ENCODE results near the gene UBA6. TPM values are rescaled to one million over a fixed set of nuclear protein-coding genes. Genes with fewer than 3 reads are reported as not detected.

Gene UBA6
- total RNA-seq, 1 donor from 2014 or later, result 85.1 TPM

- Mint-ChIP-seq H3K4me1 (ENCODE audit: low read depth) (no peaks in the 10 kb centered on the region), H3K4me3 (ENCODE audit: low read depth) (no peak overlapping the region), H3K36me3 (ENCODE audit: insufficient read depth) (peaks cover 23% of the 10 kb centered on the region), H3K9me3 (ENCODE audit: low read depth) (peaks cover 11% of the 10 kb centered on the region), H3K27me3 (no peaks in the 10 kb centered on the region), H3K27ac (no peak overlapping the region)
- DNase-seq (ENCODE audit: low spot score, unreplicated experiment), result no peak
- no peak for TF ChIP-seq CTCF (IDR thresholded peaks at IDR 0.05; ENCODE audit: unreplicated experiment)
Observed at GRCh38 chr4:67725132-67725531, 24.2 kb upstream of the UBA6 start.

GRCh38 chr4:67723949-67724348, 23.0 kb upstream of the UBA6 start:
- DNase-seq (ENCODE audit: low spot score, unreplicated experiment), result no peak
- H3K27ac Mint-ChIP-seq, result no peak overlapping the region
- no peak for TF ChIP-seq CTCF (IDR thresholded peaks at IDR 0.05; ENCODE audit: unreplicated experiment)

DNA sequence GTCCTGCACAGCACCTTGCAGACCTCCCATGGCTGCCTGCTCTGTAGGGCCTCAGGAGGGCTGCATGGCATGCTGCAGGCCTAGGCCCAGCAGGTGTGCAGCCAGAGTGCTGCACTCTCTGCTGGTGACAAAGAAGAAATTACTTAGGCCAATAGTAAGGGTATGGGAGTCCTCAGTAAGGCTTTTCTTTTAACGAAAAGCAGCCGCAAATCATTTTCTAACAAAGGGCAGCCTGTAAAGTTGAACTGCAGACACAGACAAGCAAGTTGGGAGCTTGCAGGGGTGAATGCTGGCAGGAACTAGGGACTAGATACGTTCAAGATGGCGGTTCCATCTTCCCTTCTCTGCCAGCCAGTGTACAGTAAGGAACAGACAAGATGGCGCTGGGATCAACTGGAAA, 22.4 kb upstream of the UBA6 start:
- H3K36me3 Mint-ChIP-seq (ENCODE audit: insufficient read depth), result peaks cover 18% of the 10 kb centered on the region
- no peaks in the 10 kb centered on the region for H3K4me1 Mint-ChIP-seq (ENCODE audit: low read depth)
- no peak overlapping the region for H3K4me3 Mint-ChIP-seq (ENCODE audit: low read depth)
- H3K27me3 Mint-ChIP-seq, result no peaks in the 10 kb centered on the region
- TF ChIP-seq CTCF (IDR thresholded peaks at IDR 0.05; ENCODE audit: unreplicated experiment), result no peak
- H3K27ac Mint-ChIP-seq, result no peak overlapping the region
- DNase-seq (ENCODE audit: low spot score, unreplicated experiment), result no peak
- peaks cover 11% of the 10 kb centered on the region for H3K9me3 Mint-ChIP-seq (ENCODE audit: low read depth)

More at GRCh38 chr4:67723949-67724348, 23.0 kb upstream of the UBA6 start:
- Mint-ChIP-seq H3K27me3 (no peaks in the 10 kb centered on the region), H3K4me3 (ENCODE audit: low read depth) (no peak overlapping the region), H3K4me1 (ENCODE audit: low read depth) (no peaks in the 10 kb centered on the region), H3K36me3 (ENCODE audit: insufficient read depth) (peaks cover 22% of the 10 kb centered on the region), H3K9me3 (ENCODE audit: low read depth) (peaks cover 11% of the 10 kb centered on the region)

GRCh38 chr4:67721770-67722597, 21.0 kb upstream of the UBA6 start:
- Mint-ChIP-seq H3K4me1 (ENCODE audit: low read depth) (no peaks in the 10 kb centered on the region), H3K27ac (no peak overlapping the region), H3K4me3 (ENCODE audit: low read depth) (no peak overlapping the region), H3K36me3 (ENCODE audit: insufficient read depth) (peaks cover 16% of the 10 kb centered on the region), H3K9me3 (ENCODE audit: low read depth) (peaks cover 4% of the 10 kb centered on the region), H3K27me3 (no peaks in the 10 kb centered on the region)
- no peak for TF ChIP-seq CTCF (IDR thresholded peaks at IDR 0.05; ENCODE audit: unreplicated experiment)
- no peak for DNase-seq (ENCODE audit: low spot score, unreplicated experiment)

- Mint-ChIP-seq H3K4me3 (ENCODE audit: low read depth) (no peak overlapping the region), H3K9me3 (ENCODE audit: low read depth) (no peaks in the 10 kb centered on the region), H3K27me3 (no peaks in the 10 kb centered on the region), H3K27ac (no peak overlapping the region), H3K4me1 (ENCODE audit: low read depth) (no peaks in the 10 kb centered on the region), H3K36me3 (ENCODE audit: insufficient read depth) (peaks cover 19% of the 10 kb centered on the region)
- no peak for DNase-seq (ENCODE audit: low spot score, unreplicated experiment)
- TF ChIP-seq CTCF (IDR thresholded peaks at IDR 0.05; ENCODE audit: unreplicated experiment), result no peak
Observed at GRCh38 chr4:67721315-67721769, 20.4 kb upstream of the UBA6 start.
